ENCODE data around the gene IVNS1ABP.

DNA sequence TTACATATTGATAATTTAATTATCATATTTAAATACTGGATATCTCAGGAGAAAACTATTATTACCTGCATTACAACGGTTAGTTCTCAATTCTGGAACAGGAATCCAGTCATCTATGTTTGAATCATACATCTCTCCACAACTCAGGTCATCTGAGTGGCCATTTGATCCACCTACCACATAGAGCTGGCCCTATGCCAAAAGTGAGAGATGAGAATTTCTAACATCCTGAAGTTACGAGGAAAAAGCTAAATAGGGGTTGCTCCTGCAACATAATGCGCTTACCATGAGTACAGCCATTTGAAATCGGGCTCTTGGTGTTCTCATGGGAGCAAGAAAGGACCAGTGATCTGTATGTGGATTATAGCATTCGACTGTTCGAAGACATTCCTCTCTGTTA, 16.9 kb downstream of the IVNS1ABP start:
- TF ChIP-seq CTCF (conservative IDR thresholded peaks at IDR 0.05) (no peak), ZFX (IDR thresholded peaks at IDR 0.05) (no peak)

Data from C4-2B (cell line).